ENCODE results near the gene TP53I11.

TP53I11 gene

GRCh38 chr11:44957776-44958564 lies 7.3 kb upstream of the TP53I11 start:
- DNase-seq (ENCODE audit: low read depth in 1 of 2, low spot score in 1 of 2): no peak

DNA sequence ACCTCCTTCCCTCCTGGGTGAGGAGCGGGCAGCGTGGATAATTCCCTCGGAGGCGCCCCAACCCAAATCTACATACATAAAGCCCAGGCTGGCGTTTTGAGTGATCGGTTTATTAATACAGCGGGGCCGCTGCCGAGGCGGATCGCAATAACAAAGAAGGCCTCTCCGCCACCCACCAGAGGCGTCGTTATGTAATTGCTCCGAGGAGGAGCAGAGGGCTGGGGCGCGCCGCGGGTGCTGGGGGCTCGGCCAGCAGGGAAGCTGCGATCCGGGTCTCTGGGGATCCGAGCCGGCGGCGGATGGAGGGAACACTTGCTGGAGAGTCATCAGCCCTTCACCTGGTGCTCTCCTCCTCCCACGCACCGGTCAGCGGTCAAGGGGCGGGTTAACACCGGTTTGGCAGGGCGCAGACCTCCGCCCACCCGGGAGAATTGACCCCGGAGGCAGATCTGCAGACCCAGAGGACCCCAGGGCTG lies 6.4 kb upstream of the TP53I11 start:
- no peak for DNase-seq (ENCODE audit: low read depth in 1 of 2, low spot score in 1 of 2)

DNA sequence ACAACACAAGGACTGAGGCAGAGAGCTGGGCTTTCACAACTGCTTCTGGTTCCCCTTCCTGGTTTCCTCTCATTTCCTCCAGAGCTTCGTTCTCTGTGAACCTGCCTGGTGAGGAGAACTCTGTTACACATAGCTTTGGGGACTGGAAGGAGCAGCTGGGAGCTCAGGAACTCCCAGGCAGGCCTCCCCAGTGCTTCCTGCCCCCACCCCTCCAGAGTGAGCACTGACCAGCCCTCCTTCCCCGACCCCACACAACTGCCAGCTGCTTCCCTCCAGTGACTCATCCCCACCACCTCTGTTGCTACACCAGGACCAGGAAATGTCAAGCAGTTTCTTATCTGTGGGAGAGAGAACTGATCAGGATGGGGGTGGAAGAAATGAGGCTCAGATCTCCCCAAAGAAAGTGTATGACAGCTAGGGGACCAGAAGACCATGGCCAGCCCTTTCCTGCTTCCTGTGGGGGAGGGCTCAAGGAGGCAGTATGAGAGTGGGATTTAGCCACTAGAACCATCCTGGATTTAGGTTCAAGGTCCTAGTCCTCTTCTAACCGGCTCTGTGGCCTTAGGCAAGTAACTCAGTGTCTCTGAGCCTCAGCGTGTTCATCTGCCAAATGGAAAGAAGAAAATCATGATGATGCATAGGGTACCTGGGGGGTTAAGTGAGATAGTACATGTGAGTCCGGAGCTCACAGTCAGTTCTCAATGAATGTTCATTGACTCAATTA lies 4.5 kb upstream of the TP53I11 start:
- no peak for DNase-seq (ENCODE audit: low read depth in 1 of 2, low spot score in 1 of 2)

- DNase-seq (ENCODE audit: low read depth in 1 of 2, low spot score in 1 of 2): no peak
These were observed 3.6 kb upstream of the TP53I11 start for GRCh38 chr11:44954051-44954906.

DNA sequence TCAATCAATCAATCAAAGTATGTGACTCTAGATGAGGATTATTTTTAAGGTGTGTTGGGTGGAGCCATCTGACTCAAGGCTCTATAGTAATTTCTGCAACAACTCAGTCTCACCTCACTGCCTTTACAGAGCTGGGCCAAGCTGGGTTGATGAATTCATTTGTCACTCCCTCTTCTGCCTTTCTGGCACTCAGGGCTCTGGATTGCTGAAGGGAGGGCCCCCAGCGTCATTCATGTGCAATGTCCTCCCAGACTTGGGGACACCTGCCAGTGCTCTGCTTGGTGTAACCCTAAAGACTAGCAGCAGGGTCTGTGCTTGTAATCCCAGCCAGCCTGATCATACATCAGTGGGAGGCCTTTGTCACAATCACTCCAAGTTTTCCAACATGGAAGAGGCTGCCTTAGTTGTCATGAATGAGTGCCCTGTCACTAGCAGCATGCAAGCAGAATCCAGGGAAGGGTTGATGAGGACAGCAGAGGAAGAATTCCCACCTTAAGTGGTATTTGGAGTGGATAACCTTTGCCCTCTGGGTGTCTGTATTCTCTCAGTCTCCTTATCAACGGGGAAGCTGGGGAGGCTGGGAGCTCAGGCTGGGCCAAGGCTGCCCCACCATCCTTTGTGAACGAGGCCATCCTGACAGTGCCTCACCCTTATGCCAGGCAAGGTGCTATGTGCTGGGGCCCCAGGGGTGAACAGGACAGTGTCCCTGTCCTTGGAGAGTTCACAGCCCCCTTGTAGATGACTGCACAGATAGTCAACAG lies 2.0 kb upstream of the TP53I11 start:
- DNase-seq (ENCODE audit: low read depth in 1 of 2, low spot score in 1 of 2): no peak

GRCh38 chr11:44952082-44952481 lies 1.4 kb upstream of the TP53I11 start:
- DNase-seq (ENCODE audit: low read depth in 1 of 2, low spot score in 1 of 2): no peak

DNA sequence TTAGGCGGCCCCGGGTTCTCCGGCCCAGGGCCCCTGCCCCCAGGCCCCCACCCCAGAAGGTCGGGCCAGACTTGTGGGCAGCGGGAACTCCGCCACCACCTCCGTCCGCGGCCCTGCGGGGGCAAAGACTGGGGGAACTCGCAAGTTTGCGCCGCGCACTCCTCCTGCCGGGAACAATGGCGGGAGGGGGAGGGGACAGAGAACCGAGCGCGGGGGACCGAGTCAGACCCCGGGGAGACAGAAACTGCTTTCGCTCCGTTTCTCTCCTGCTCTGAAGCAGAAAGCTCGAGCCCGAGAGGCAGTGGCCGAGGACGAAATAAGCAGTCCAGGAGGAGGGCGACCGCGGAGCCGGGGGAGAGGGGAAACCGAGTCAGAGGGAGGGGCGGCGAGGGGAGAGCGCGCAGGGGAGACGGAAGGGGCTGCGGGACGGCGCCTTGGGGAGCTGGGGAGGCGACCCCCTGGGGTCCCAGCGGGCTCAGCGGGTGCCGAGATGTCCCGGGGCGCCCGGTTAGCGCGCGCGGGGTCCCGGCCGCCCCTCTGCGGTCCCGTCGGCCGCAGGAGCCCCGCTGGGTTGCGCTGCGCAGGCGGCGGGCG lies 555 bp downstream of the TP53I11 start:
- peak in 1 of 2 donors; percentile 4 for DNase-seq (ENCODE audit: low read depth in 1 of 2, low spot score in 1 of 2)

DNA sequence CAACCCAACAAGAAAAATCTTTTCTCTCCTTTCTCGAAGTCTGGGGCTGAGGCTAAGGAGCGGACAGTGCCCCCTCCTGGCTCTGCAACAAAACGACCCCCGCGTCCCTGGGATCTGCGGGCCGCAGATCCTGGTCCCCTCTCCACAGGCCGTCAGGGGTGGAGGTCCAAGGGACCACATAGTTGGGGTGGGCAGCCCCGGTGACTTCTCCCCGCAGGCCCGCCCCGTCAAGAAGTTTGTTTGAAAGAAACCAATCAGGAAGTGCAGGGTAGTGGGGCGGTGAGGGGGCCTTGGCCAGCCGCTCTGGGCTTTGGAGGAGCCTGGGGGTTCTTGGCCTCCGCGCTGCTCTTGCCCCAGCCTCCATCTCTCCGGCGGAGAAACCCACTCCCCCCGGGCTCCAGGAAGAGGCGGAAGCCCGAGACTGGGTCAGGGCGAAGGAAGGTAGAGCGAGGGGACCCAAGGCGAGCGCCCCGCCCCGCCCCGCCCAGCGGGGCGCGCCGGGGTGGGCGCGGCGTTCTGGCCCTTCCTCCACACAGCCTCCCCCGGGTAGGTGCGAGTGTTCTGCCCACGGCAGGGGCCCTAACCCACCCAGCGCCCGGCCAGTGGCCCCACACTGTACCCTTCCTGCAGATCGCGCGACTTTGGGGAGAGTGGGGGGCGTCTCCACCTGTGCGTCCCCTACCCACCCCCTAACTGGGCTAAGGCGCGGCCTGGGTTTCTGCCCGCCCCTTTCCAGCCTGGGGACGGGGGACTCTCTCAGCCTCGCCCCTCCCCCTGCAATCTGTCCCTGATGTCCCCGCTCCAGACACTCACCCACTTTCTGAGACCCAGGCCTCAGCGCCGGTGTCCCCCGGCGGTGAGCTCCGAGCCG lies 1.3 kb downstream of the TP53I11 start:
- DNase-seq (ENCODE audit: low read depth in 1 of 2, low spot score in 1 of 2): no peak

DNA sequence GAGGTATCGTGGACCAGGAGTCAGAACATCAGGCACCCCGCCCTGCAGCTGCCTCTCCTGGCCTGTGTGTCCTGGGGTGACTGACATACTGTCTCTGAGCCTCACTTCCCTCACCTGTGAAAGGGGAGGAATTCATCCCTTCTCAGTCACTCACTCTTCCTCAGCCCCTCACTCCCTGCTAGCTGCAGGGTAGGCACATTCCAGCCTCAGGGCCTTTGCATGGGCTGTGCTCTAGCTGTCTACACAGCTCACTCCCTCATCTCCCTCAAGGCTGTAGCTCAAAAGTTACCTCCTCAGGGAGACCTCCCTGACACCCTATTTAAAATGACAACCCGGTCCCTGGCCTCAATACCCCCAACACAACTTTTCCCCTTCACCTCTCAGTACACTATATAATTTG lies 2.5 kb downstream of the TP53I11 start:
- DNase-seq (ENCODE audit: low read depth in 1 of 2, low spot score in 1 of 2): no peak

DNA sequence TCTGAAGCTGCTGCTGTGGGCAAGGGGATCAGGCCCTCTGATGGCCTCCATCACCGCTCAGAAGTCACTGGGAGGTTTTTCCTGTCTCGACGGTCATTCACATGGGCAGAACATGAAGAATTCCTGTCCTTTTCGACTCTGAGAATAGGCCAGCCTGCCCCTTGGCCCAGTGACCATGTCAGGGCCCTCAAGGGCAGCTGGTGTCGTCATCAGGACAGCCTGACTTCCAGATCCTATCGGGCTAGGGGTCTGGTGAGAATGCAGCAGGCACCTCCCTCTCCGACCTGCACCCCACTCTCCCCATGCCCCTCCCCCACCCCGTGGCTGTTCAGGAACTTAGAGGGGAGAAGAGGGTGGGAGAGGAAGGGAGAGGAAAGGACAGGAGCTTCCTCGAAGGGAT lies 3.6 kb downstream of the TP53I11 start:
- no peak for DNase-seq (ENCODE audit: low read depth in 1 of 2, low spot score in 1 of 2)

DNA sequence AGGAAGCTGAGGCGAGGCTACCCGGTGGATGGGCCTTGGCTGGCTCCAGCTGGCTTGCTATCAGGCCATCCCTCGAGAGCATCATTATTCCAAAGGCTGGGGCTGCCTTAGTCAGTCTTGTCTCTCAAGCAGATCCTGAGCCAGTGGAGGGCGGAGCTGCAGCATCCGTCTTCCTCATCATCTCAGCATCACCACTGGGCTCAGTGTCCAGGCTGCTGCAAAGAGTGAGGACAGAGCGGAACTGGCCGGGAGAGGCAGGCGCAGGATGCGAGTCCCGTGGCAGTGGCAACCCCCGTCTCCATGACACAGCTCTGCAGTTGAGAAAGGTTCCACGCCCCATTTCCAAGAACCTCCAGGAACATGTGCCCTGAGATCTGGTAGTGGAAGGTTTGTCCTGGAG lies 4.4 kb downstream of the TP53I11 start:
- no peak for DNase-seq (ENCODE audit: low read depth in 1 of 2, low spot score in 1 of 2)

GRCh38 chr11:44945666-44946065 lies 5.0 kb downstream of the TP53I11 start:
- DNase-seq (ENCODE audit: low read depth in 1 of 2, low spot score in 1 of 2): no peak

DNA sequence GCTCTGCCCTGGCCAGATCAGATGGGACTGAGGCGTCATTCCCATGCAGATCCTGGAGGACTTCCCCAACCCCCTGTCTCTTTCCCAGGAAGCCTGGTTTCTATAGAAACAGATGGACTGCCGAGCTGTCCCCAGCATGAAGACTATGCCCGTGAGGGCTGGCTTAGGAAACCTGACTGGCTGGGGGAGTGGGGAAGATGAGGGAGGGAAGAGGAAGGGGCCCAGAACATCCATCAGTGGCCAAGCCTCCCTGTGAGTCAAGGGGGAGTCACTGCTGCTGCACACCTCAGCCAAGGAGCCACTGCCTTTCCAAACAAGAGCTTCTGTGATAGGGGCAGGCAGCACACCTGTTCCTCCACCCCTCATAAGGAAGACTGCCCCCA lies 5.8 kb downstream of the TP53I11 start:
- DNase-seq (ENCODE audit: low read depth in 1 of 2, low spot score in 1 of 2): no peak

- DNase-seq (ENCODE audit: low read depth in 1 of 2, low spot score in 1 of 2): no peak
These were observed 6.4 kb downstream of the TP53I11 start for GRCh38 chr11:44944181-44944852.

- no peak for DNase-seq (ENCODE audit: low read depth in 1 of 2, low spot score in 1 of 2)
These were observed 7.0 kb downstream of the TP53I11 start for GRCh38 chr11:44943696-44944095.

DNA sequence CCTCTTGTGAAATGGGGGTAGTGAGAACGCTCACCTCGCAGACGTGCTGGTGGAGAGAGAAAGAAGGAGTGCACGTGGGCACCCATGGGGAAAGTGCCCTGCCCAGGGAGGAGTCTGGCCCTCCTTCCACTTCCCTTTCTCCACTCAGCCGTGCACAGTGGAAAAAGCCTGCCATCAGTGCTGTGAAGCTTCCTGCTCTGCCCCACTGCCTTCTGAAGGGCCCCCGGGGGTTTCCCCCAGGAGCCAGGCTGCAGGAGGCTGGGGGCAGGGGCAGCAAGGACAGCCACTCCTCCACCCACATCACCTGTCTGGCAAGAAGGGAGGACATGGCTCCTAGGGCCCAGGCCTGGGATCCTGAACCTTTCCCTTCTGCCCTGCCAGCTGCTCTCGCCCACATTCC lies 7.6 kb downstream of the TP53I11 start:
- no peak for DNase-seq (ENCODE audit: low read depth in 1 of 2, low spot score in 1 of 2)

DNA sequence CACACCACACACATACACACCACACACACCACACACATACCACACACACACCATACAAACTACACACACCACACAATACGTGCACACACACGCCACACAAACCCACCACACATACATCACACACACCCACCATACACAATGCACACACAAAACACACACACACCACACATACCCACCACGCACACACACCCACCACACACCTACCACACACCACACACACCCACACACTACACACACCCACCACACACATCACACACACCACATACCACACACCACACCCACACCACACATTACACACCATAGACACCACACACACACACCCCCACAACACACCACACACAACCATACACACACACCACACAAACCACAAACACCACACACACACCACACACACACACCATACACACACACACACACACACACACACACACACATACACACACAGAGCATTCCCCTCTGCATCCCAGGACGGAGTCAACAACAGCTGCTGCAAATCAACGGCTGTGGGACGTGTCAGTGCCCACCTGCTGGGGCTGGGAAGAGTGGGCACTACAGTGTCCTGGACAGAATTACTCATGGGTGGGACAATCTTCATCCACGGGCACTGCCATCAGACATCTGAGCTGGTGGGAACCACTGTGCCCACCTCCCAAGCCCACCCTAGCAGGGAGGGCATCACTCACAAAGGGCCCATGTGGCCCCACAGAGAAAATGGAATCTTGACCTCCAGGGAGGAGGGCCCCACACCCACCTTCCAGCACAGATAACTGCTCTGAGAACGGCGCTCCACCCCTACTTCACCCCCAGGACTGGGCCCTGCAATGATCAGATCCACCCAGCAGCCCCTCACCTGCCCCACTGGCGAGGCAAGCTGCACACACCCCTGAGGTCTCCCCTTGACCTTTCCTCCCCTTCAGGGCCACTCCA lies 8.4 kb downstream of the TP53I11 start:
- no peak for DNase-seq (ENCODE audit: low read depth in 1 of 2, low spot score in 1 of 2)

Data from activated T-helper 1 cell treated with anti-CD3 and anti-CD28 coated beads, Interleukin-2, amount 50 U/mL, for 16 hours (primary cell).